ENCODE measurements around the gene CSMD2. TPM values are rescaled to one million over a fixed set of nuclear protein-coding genes. Genes with fewer than 3 reads are reported as not detected.

Gene CSMD2
- total RNA-seq, 2 experiments from 2014 or later: not detected

- H3K4me3 ChIP-seq (ENCODE audit: low read depth, low read length, poor library complexity, severe bottlenecking): no peak overlapping the region
- BruUV-seq (replicated peaks): no TSS peak
- DNase-seq (ENCODE audit: low spot score): no peak
- no peaks in the 10 kb centered on the region for H3K36me3 ChIP-seq (ENCODE audit: insufficient read depth, low read length)
- intact Hi-C loops (cut with micrococcal nuclease; ENCODE audit: unreplicated experiment): no loop called here
- POLR2A ChIA-PET: no interaction called here
- no peaks in the 10 kb centered on the region for H3K9me2 ChIP-seq (ENCODE audit: insufficient read depth, low read length)
- no peak overlapping the region for H2AFZ ChIP-seq (ENCODE audit: low read length)
- H4K20me1 ChIP-seq (ENCODE audit: insufficient read depth, low read length): no peaks in the 10 kb centered on the region
- CTCF ChIA-PET (ENCODE audit: unreplicated experiment): no interaction called here
- H3K9me3 ChIP-seq (ENCODE audit: low read length): no peaks in the 10 kb centered on the region
- no peaks in the 10 kb centered on the region for H3K4me1 ChIP-seq (ENCODE audit: insufficient read depth, low read length, poor library complexity, severe bottlenecking)
- H3K79me2 ChIP-seq (ENCODE audit: insufficient read depth, low read depth, low read length): no peaks in the 10 kb centered on the region
- TF ChIP-seq EZH2phosphoT487 (IDR thresholded peaks at IDR 0.05; ENCODE audit: borderline replicate concordance, low read depth, low read length): no peak
- TF ChIP-seq, protein P1, sequence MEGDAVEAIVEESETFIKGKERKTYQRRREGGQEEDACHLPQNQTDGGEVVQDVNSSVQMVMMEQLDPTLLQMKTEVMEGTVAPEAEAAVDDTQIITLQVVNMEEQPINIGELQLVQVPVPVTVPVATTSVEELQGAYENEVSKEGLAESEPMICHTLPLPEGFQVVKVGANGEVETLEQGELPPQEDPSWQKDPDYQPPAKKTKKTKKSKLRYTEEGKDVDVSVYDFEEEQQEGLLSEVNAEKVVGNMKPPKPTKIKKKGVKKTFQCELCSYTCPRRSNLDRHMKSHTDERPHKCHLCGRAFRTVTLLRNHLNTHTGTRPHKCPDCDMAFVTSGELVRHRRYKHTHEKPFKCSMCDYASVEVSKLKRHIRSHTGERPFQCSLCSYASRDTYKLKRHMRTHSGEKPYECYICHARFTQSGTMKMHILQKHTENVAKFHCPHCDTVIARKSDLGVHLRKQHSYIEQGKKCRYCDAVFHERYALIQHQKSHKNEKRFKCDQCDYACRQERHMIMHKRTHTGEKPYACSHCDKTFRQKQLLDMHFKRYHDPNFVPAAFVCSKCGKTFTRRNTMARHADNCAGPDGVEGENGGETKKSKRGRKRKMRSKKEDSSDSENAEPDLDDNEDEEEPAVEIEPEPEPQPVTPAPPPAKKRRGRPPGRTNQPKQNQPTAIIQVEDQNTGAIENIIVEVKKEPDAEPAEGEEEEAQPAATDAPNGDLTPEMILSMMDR (conservative IDR thresholded peaks at IDR 0.05; ENCODE audit: low read length): no peak
- no peak overlapping the region for H3K27ac ChIP-seq (ENCODE audit: low read depth, low read length, poor library complexity, severe bottlenecking)
- H3K4me2 ChIP-seq (ENCODE audit: low read length): no peak overlapping the region
Measured at GRCh38 chr1:33583567-33583966, 581.5 kb downstream of the CSMD2 start.

DNA sequence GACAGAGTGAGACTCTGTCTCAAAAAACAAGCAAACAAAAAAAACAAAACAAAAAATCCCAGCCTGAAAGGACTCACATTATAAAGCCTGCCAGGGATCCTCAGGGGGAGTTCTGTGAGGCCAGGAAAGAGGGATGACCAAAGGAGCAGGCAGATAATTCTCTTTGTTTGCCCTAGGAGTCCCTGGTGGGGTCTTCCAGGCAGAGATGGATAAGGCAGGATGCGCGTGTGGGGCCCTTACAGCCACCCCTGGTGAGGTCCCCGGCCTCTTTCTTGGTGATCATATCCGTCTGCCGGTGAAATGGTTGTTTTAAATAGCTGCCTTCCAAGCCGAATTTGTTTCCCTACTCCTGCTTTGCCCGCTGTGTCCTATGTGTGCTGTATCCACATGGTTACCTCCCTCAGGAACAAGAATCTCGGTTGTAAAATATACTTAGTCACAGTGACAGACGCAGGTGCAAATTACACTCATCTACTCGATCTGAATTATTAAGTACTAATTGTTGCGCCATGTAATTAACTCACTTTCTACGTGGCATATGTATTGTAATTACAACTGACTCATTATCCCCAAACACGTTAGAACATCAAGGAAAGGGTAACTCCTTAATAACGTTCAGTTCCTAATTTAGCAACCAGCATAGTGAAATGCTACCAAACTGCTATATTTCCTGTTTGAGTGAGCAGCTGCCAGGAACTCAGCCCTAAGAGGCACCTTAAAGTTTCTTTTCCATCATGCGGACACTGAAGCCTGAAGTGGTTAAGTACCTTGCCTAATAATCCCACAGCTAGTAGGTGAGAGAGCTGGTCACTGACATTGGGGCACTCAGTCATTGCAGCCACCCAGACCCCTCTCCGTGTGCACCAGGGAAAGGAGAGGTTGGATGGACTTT is 586.2 kb downstream of the CSMD2 start:
- no peak overlapping the region for H3K27ac ChIP-seq (ENCODE audit: low read depth, low read length, poor library complexity, severe bottlenecking)
- CTCF ChIA-PET (ENCODE audit: unreplicated experiment): no interaction called here
- no peak overlapping the region for H2AFZ ChIP-seq (ENCODE audit: low read length)
- no peaks in the 10 kb centered on the region for H3K9me3 ChIP-seq (ENCODE audit: low read length)
- BruUV-seq (replicated peaks): no TSS peak
- H3K4me2 ChIP-seq (ENCODE audit: low read length): no peak overlapping the region
- POLR2A ChIA-PET: interaction anchor here (0.6 kb wide), 1 partner anchor 173 kb away, joined by 4 read pairs; no protein-coding TSS in a partner anchor
- H3K36me3 ChIP-seq (ENCODE audit: insufficient read depth, low read length): no peaks in the 10 kb centered on the region
- no peak for DNase-seq (ENCODE audit: low spot score)
- H4K20me1 ChIP-seq (ENCODE audit: insufficient read depth, low read length): no peaks in the 10 kb centered on the region
- no peaks in the 10 kb centered on the region for H3K9me2 ChIP-seq (ENCODE audit: insufficient read depth, low read length)
- TF ChIP-seq, protein P1 (conservative IDR thresholded peaks at IDR 0.05; ENCODE audit: low read length): no peak
- TF ChIP-seq EZH2phosphoT487 (IDR thresholded peaks at IDR 0.05; ENCODE audit: borderline replicate concordance, low read depth, low read length): no peak
- intact Hi-C loops (cut with micrococcal nuclease; ENCODE audit: unreplicated experiment): no loop called here
- no peaks in the 10 kb centered on the region for H3K4me1 ChIP-seq (ENCODE audit: insufficient read depth, low read length, poor library complexity, severe bottlenecking)
- no peaks in the 10 kb centered on the region for H3K79me2 ChIP-seq (ENCODE audit: insufficient read depth, low read depth, low read length)
- no peak overlapping the region for H3K4me3 ChIP-seq (ENCODE audit: low read depth, low read length, poor library complexity, severe bottlenecking)

- Histone ChIP-seq H4K20me1 (ENCODE audit: insufficient read depth, low read length) (no peaks in the 10 kb centered on the region), H3K79me2 (ENCODE audit: insufficient read depth, low read depth, low read length) (no peaks in the 10 kb centered on the region), H3K9me2 (ENCODE audit: insufficient read depth, low read length) (no peaks in the 10 kb centered on the region), H3K4me3 (ENCODE audit: low read depth, low read length, poor library complexity, severe bottlenecking) (no peak overlapping the region), H3K9me3 (ENCODE audit: low read length) (no peaks in the 10 kb centered on the region), H3K27ac (ENCODE audit: low read depth, low read length, poor library complexity, severe bottlenecking) (no peak overlapping the region), H3K4me1 (ENCODE audit: insufficient read depth, low read length, poor library complexity, severe bottlenecking) (no peaks in the 10 kb centered on the region), H3K36me3 (ENCODE audit: insufficient read depth, low read length) (no peaks in the 10 kb centered on the region), H2AFZ (ENCODE audit: low read length) (no peak overlapping the region), H3K4me2 (ENCODE audit: low read length) (no peak overlapping the region)
- no peak for TF ChIP-seq EZH2phosphoT487 (IDR thresholded peaks at IDR 0.05; ENCODE audit: borderline replicate concordance, low read depth, low read length)
- TF ChIP-seq, protein P1 (conservative IDR thresholded peaks at IDR 0.05; ENCODE audit: low read length): no peak
- ChIA-PET POLR2A (no interaction called here), CTCF (ENCODE audit: unreplicated experiment) (no interaction called here)
- no TSS peak for BruUV-seq (replicated peaks)
- intact Hi-C loops (cut with micrococcal nuclease; ENCODE audit: unreplicated experiment): no loop called here
- DNase-seq (ENCODE audit: low spot score): no peak
Measured at GRCh38 chr1:33577663-33578062, 587.4 kb downstream of the CSMD2 start.
